GM21619 (cell line): ENCODE data around the gene PLCB1.

Experiments used
- ATAC-seq: cut with Tn5 transposase; IDR thresholded peaks from one replicate; pipeline ENCODE4 v1.9.1; 2021; ENCODE audit not compliant: unreplicated experiment

PLCB1 gene

DNA sequence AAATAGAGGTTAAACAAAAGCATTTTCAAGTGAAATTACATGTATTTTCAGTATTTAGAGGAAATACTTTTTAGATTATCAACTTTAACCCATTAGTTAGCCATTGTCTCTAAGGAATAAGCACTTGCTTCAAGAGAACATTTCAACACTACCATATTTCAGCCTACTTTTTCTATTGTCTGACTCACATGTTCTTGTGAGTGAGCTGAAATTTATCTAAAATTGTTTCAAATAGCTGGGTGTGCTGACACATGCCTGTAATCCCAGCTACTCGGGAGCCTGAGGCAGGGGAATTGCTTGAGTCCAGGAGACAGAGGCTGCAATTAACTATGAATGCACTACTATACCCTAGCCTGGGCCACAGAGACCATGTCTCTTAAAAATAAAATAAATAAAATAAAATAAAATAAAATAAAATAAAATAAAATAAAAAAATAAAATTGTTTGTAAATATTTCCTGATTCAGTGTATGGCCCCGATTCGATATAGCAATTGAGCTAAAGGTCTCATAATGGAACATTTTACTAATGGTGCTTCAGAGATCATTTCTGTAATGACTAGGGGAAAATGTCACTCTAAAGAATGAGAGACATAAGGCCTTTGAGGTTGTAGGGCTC is 612.3 kb downstream of the PLCB1 start:
- ATAC-seq, result no peak

DNA sequence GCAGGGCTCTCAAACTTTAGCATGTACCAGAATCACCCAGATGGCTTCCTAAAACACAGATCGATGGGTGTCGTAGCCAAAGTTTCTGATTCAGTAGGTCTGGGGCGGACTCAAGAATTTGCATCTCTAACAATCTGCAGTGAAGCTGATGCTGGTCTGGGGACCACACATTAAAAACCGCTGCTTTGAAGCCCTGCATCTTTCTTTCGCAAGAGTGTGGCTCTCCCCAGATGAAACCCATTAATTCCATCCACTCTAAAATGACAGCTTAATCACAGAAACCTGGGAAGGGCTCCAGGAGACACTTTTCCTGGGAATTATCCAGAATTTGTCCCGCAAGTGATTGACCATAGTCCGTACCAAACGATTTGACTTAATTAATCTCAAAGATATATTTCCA is 617.0 kb downstream of the PLCB1 start:
- no peak for ATAC-seq

DNA sequence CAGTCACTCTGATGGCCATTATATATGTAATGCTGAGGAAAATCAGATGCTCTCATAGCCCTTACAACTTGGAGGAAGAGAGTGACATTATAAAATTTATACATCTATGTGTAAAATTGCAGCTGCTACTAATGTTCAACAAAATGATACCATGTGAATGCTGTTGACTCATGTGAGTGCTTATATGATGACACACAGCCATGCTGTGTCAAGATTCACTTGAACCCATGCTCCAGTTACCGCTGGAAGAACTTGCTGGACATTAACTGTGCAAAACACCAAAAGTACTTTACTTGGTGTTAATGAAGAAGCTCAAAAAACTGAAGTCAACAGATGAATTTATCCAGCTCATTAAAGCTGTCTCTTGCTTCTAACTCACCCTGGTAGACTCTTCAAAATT is 617.9 kb downstream of the PLCB1 start:
- no peak for ATAC-seq

DNA sequence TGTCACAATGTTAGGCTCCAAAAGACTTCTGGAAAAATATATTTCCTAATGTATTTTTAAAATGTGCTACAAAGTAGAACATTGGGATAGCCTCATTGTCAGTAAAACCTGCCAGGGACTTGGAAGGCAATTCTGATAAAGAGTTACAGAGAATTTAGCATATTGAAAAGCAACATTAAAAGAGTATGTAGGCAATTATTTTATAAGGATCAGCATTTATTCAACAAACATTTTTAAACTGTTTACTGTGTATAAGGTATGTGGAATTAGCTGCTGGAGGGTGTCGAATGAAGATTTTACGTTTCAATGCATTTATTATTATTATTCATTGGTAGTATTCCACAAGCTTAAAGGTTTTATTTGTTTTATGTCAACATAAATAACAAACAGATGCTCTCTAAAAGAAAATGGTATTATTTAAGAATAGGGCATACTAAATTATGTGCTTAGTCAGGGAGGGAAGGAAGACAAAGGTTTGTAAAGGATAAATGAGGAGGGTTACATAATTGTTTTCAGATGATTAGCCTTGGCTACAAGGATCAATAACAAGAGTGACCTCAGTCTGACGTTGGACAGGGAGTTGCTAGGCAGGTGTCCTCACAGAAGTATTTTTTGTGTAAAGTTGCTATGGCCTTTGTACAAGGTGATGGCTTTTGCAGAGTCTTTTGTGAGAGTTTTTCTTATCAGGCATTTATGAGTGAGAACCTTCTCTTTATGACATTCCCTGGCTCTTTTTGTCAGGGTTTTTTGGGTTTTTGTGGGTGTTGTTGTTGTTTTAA is 623.5 kb downstream of the PLCB1 start:
- ATAC-seq, result no peak

DNA sequence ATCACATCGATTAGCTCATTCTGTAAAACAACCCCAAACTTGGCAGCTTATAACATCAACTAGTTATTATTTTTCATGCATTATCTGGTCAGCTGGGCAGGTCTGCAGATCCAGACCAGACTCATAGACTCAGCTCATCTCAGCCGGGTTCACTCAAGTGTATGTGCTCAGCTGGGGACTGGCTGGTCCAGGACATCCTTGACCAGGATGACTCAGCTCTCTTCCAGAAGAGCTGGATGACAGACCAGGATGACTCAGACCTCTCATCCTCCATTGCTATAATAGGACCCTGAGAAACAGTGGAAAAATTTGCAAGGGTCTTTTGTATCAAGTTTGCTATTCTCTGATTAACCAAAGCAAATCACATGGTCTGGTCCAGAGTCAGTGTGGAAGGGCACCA is 624.3 kb downstream of the PLCB1 start:
- ATAC-seq, result no peak

DNA sequence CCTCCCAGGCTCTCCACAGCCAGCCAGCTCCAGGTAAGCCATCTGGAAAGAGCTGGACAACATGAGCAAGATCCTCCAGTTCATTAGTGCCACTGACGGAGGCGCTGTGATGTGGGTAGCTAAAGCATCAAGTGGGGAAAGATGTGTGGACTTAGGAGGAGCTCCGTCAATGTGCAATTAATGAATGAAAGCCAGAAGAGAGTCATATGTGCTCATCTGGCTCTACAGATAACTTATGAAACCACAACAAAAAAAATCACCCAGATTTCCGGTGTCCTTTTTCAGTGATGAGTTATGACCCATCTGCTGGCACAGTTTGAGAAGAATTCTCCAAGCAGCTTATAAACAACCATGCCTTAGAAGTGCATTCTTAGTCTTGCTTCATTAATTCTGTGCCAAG is 625.1 kb downstream of the PLCB1 start:
- ATAC-seq, result no peak

DNA sequence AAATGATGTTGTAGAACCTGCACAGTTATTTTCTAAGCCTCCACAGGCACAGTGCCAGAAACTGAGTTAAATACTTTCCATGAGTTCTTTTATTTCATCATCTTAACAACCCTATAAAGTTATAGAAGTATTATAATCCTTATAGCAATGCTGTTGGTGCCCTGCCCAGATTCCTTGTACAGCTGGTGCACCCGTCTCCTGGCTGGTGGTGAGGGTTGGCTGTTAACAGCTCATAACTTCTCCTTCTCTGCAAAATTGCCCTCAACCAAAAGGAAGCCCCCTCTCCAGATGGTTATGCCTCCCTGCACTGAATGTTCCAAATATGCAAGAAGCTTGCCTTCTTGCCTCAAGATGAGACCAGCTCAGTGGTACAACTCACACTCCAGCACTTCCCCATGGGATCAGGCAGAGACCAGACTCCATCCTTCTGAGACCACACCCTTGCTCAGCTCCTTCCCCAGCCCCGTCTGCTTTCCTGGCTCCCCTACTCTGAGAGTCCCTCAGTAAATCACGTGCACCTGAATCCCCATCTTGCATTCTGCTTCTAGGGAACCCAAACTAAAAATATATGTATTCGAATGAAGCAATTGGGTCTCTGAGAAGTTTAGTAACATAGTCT is 632.4 kb downstream of the PLCB1 start:
- no peak for ATAC-seq

DNA sequence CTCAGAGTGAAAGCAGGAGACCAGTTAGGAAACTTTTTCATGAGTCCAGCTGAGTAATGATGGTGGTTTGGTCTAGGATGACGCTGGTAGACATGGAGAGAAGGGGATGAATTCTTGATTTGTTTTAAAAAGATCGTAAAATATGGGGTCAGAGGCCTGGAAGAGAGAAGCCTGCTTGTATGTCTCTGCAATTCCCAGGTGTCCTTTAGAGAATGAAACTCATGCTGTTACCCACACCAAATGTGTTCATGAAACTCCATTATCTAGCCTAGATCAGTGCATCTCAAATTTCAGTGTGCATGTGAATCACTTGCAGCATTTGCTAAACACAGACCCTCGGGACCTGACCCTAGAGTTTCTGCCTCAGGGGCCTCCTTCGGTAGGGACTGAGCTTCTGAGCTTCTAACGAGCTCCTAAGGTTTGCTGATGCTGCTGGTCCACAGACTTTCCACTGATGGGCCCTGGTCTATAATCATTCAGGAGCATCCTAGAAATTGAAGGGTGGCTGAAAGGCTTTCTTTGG is 634.9 kb downstream of the PLCB1 start:
- no peak for ATAC-seq

DNA sequence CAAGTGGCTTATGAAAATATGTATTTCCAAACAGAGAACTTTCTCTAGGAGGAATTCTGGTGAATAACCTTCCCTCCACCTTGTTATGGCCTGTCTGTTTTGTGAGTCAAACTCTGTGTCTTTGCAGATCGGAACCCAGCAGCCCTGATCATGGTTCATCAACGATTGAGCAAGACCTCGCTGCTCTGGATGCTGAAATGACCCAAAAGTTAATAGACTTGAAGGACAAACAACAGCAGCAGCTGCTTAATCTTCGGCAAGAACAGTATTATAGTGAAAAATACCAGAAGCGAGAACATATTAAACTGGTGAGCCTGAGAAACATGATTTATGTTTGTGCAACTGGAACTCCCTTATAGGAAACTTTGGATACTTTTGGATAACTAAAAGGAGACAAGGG is 642.3 kb downstream of the PLCB1 start:
- ATAC-seq, result no peak

DNA sequence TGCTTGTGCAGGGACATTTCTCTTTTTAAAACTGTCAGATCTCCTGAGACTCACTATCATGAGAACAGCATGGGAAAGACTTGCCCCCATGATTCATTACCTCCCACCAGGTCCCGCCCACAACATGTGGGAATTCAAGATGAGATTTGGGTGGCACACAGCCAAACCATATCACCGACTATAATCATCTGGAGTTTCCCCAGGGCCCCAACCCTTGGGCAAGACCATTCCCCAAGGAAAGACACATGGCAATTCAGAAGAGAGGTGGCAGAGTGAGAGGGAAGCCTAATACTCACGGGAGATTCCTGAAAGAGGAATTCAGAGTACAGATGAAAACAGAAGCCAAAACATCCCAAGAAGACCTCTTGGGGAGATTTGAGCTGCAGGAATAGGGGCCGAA is 645.8 kb downstream of the PLCB1 start:
- no peak for ATAC-seq

DNA sequence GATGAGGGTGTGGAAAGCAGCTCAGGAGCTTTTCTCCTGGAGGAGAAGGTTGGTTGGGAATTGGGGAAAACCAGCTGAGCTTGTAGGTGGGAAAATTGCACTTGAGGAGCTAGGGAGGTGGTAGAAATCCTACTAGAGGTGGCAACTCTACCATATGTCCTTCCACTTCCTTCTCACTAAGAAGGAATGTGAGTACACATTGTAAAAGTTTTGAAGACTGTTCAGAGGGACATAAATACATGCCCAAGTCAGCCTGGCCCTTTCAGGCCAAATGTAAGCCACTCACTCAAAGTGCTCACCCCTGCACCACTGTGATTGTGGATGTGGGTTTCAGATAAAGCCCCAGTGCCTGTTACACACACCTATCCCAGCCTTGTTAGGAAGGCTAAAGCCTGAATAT is 646.3 kb downstream of the PLCB1 start:
- no peak for ATAC-seq

DNA sequence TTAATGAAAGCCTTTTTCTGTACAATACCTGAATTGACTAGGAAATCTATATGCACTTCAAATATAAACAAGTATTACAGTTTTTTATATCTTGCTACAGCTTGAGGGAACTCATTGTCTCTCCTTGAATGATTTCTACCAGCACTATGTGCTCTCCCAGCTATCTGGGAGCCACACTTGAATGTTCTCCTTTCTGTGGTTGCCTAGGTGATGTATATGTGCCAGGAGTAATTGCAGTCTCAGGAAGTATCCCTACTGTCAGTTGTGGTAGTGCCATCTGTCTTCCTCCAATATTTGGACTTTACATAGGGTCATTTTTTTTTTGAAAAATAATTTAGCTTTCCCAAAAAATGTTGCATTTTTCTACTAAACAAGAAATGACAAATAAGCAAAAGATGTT is 648.8 kb downstream of the PLCB1 start:
- no peak for ATAC-seq

DNA sequence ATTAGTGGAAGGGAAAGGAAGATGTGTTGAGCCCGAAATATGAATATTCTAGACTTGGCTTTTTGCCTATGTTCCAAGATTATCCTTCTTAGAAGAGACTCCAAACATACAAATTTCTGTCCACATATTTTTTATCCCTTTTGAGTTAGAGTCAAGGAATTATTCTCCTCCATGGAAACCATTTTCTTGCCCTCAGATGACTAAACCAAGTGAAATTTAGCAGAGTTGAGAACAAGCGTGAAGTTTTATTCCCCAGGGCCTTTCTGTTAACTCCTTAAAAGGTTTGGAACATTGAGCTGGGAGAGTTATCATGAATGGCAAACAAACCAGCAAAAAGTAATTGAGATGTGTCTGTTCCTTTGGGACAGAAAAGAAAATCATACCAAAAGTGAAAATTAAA is 650.7 kb downstream of the PLCB1 start:
- ATAC-seq, result no peak

DNA sequence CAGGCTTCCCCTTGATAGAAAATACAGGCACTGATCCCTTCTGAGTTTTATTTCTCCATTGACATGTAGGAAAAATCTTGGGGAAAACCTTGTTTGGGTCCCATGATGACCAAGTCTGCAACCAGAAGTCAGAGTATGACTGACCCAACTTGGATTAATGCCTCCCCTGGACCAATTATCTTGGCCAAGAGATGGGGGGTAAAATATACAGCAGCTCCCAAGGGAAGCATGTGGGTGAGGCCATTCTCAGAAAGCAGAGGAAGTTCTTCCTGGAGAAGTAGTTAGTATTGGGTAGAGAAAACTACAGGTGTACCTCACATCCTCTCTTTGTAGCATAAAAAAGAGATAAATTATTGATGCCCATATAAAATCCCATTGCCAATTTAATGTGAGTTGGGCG is 651.7 kb downstream of the PLCB1 start:
- ATAC-seq, result no peak

DNA sequence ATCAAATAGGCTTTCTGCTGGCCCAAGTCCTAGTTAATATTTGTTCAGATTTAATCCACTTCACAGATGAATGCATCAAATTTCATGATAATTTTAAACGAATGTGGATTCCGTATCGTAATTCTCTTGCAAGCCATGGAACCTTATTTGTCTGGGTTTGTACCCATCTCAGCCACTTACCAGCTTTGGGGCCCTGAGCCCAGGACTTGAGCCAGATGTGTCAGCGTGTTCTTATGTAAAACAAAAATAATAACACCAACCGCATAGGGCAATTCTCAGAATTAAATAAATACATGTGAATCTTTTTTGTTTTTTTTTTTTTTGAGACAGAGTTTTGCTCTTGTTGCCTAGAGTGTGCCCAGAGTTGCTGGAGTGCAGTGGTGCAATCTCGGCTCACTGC is 654.3 kb downstream of the PLCB1 start:
- ATAC-seq, result no peak

DNA sequence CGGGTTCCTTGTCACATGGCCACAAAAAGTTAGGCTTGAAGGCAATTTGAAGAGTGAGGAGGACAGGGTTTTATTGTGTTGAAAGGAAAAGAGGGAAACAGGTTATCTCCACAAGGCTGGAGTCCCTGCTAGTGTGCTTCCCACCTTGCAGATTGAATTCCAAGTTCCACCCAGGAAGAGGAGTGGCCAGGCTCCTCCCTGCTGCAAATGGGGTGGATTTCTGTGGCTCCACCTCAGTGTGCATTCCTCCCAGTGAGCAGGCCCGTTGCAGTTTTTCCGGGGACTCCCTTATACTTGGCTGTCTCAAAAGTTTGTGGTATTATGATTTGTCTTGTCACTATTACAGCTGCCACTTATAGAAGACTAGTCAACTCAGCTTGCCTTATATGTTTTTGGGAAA is 655.0 kb downstream of the PLCB1 start:
- no peak for ATAC-seq

DNA sequence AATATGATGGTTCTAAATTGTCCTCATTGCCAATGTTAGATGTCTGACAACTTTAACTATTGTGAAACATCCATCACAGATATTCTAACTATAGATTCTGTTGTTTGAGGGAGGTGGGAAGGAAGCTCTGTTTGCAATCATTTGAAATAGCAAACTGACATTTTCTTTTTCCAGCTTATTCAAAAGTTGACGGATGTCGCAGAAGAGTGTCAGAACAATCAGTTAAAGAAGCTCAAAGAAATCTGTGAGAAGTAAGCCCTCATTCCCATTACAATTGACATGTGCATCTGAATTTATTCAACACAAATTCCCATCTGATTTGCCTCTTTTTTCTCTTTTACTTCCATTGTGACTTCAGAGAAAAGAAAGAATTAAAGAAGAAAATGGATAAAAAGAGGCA is 656.2 kb downstream of the PLCB1 start:
- ATAC-seq, result no peak

DNA sequence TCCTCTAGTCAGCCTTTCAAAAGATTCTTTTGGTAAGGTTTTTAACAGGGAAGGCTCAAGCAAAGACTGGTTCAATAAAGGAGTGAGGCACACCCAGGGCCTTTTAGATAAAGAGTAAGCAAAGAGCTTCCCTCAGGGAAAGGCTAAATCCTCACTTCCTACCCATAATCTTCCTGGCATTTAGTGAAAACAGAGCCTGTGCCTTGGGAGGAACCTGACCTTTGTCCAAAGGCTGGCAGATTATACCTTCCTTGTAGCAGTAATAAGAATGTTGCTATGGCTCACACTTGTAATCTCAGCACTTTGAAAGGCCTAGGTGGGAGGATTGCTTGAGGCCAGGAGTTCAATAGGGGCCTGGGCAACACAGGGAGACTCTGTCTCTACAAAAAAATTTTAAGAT is 656.8 kb downstream of the PLCB1 start:
- no peak for ATAC-seq

DNA sequence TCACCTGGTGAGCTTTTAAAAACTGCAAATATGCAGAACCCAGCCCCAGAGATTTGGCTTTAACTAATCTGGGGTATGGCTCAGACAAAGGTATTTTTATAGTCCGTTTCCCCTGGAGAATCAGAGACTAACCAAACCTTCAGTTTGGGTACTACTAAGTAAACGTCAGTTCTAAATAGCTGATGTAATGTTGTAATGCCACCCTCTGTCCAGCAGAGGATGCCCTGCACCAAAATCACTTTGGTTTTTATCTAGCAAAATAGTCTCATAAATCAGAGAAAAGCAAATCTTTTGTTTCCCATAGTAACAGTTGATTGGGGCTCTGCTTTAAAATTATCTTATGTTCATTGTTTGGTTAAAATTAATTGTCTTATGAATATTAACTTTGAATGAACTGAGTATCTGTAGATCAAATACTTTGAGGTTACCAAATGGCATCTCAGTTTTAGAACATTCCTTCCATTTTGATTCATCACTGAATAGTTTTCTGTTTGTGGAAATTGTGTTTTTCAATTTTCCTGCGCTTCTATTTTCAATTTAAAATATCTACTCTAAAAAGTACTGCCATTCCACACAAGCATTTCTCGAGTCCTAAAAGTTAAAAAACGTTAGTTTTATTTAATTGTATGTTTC is 658.5 kb downstream of the PLCB1 start:
- peak; percentile 90 for ATAC-seq

DNA sequence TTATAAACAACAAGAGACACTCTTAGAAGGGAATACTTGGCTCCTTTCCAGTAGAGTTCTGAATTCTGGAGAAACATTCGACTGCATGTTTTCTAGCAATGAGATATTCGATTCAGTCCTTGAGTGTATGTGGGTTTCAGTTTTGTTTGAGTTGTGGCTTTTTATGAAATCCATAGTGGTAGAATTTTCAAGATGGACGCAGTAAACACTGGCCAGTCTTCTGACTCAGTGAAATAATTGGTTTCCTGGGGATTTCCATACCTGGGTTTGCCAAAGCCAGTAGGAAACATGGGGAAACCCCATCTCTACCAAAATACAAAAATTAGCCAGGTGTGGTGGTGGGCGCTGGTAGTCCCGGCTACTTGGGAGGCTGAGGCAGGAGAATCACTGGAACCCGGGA is 663.3 kb downstream of the PLCB1 start:
- no peak for ATAC-seq

DNA sequence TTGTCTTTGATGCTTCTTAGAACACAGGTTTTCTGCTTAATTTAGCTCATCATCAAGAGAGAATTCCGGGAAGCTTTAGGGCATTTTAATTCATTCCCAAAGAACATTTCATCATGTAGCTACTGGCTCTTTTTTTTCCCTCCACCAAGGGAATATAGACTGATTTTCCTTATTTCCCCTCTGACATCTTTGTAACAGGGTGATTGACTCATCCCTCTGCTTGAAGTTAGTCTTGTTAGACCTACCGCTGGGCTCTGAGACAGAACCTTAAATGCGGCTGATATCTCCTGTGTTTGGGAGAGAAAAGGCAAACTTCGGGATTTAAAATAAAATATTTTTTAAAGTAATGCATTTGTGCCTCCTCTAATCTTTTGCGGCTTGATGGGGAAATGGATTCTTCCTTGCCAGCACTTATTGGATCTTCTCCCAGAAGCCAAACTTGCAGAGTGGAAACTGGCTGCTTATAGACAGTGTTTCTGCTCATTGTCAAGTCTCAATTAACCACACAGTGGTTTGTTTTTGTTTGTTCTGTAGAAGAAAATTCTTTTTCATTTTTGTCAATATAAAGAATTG is 664.1 kb downstream of the PLCB1 start:
- no peak for ATAC-seq
